Right renal pelvis (tissue), 4 donors: ENCODE measurements around the gene SLC38A8. TPM values are rescaled to one million over a fixed set of nuclear protein-coding genes. Genes with fewer than 3 reads are reported as not detected.

ENCODE experiments used
- DNase-seq, 4 donors: peaks; one replicate each; pipeline ENCODE4 v3.0.0-alpha.2; 2013; ENCODE audit warnings: low read depth in 4 of 4, low spot score in 3 of 4, missing footprints in 1 of 4
- polyA plus RNA-seq, 4 donors: library from polyadenylated mRNA; unstranded; fragments of 120-200 nt; gene quantifications; one replicate each; pipeline ENCODE4 v1.2.1, GENCODE V29; 2013; ENCODE audit not compliant: insufficient read length in 4 of 4

The SLC38A8 gene
- polyA plus RNA-seq, 4 donors, result 0.27 TPM; not detected in 3

GRCh38 chr16:84033251-84034195, 9.1 kb downstream of the SLC38A8 start:
- no peak for DNase-seq

- no peak for DNase-seq
These were observed 10.0 kb downstream of the SLC38A8 start for GRCh38 chr16:84032458-84033178.

DNA sequence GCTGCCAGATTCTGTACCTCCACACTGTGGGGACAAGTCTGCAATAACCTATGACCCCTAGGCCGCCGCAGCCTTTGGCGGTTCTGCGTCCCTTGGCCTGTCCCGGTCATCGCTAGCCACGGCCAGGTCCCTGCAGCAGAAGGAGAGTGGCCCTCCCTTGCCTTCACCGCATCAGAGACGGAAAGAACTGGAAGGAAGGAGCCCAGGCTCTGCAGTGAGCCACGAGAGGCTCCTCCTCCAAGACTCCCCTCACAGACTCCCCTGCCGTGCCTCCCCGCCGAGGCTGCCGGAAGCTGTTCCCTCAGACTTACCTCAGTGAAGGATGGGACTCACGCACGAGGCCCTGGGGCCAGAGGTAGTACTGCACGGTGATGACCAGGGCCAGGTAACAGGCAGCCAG, 11.0 kb downstream of the SLC38A8 start:
- no peak for DNase-seq

- no peak for DNase-seq
These were observed 13.1 kb downstream of the SLC38A8 start for GRCh38 chr16:84029297-84030047.

DNA sequence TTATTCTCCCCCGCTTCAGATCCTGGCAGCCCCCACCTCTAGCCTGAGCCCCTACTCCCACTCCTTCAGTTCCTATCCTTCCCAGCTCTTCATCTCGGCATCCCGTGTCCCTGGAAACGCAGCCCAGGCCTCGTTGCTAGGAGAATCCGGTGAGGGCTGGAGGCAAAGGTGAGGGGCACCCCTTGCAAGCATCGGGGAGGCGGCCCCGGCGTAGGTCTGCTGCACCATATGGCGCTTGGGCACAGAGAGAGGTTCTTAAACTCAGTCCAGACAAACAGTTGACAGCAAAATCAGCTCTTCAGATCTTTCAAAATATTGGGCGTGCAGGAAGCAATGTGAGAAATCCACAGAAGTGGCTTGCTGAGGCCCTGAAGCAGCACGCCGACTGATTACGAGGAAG, 15.0 kb downstream of the SLC38A8 start:
- no peak for DNase-seq

DNA sequence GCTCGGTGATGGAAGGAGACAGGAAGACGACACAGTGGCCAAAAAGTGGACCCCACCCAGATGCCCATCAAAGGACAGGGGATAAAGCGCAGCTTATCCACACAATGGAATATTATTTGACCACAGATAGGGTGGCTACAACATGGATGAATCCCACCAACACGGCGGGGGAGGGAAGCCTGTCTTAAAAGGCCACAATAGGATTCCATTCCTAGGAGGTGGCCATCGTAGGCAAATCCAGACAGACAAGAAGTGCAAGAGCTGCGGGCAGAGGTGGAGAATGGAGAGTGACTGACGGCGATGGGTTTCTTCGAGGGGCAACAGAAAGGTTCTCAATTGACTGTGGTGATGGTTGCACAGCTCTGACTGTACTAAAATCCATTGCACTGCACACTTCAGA, 16.0 kb downstream of the SLC38A8 start:
- DNase-seq, result no peak

GRCh38 chr16:84024854-84025253, 17.7 kb downstream of the SLC38A8 start:
- no peak for DNase-seq

GRCh38 chr16:84022644-84023043, 20.0 kb downstream of the SLC38A8 start:
- no peak for DNase-seq

DNA sequence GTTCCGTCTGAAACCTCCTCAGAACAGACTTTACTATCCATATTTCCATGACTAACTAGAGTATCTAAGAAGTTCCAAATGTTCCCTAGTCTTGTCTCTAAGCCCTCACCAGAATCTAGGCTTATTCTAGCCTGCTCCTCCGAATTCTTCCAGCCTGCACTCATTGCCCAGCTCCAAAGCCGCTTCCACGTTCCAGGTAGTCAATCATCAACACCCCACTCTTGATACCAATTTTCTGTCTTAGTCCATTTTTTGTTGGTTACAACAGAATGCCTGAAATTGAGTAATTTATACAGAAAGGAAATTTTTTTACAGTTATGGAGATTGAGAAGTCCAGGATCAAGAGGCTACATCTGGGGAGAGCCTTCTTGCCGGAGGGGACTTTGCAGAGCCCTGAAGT, 21.1 kb downstream of the SLC38A8 start:
- DNase-seq, result no peak

- DNase-seq, result no peak
These were observed 22.2 kb downstream of the SLC38A8 start for GRCh38 chr16:84020353-84020752.

DNA sequence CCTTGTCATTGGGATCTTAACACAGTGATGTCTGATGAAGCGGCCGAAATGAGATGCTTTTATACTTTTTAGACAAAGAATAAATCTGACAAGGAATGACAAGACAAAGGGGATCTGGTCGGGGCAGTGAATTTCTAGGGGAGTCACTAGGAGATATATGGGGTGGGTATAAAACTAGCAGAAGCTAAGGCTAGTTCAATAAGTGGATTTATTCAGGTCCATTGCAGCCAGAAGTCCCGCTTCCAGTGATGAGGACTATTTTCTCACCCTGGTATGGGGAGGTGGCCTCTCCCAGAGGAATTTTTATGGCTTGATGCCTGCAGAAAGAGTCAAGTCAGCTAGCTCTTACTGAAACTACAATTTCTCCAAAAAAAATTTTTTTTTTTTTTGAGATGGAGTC, 23.9 kb downstream of the SLC38A8 start:
- DNase-seq, result no peak

DNA sequence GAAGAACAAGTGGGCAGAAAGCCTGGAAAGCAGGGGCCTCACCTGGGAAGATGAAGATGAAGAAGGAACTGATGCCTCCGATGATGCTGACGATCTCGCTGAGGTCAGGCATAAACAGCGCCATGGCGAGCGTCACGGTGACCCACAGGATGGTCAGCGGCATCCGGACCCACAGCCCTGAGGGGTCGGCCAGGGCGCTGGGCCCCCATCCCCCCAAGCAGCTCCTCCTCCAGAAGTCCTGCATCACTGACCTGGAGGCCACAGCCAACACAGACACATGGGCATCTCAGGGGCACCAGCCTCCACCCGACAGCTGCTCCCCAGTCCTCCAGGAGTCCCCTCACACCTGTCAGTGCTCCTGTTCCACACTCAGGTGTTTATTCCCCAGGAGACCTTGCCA, 26.1 kb downstream of the SLC38A8 start:
- DNase-seq, result no peak

DNA sequence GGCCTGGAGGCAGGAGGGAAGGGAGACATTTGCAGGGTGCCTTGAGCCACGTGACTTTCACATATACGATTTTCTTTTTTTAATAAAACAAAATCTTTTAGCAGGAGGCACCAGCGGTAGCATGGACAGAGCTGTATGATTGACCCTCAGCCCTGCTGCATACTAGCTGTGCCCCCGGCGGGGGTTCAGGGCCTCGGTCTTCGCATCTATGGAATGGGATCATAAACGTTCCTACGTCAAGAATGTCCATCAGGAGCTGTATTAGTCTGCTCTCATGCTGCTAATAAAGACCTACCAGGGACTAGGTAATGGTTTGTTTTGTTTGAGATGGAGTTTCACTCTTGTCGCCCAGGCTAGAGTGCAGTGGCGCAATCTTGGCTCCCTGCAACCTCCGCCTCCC, 27.2 kb downstream of the SLC38A8 start:
- no peak for DNase-seq

DNA sequence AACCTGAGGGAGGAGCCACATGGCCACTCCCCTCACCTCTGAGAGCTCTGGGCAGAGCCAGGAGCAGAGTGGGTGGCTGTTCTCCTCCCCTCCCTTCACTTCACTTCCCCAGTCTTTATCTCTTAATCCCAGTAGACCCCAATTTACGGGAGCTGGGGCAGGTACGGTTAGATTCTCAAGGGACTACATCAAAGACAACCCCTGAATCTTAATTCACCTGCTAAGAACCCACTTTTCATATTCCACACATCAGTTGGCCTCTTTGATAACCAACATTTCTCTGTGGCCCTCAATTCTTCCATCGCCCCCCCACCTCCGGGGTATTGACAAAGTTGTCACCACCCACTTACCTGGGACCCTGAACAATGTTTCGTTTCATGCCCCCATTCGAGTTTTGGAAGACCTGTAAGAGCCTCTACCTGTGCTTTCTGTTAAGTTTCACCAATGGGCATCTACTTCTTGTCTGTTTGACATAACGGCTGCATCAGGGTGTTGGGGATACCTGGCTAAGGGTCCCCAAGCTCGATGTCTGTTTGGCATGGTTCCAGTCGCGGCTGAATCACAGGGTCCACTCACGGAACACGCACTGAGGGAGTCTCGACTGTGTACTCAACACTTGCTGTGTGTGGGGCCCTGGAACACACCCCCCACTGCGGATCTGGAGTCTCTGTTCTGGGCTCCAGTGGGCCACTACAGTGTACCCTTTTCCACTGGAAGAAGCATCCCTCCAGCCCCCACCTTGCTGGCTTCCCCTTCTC, 27.8 kb downstream of the SLC38A8 start:
- DNase-seq, result no peak

- DNase-seq, result no peak
These were observed 28.6 kb downstream of the SLC38A8 start for GRCh38 chr16:84013787-84014569.

GRCh38 chr16:84009282-84009681, 33.3 kb downstream of the SLC38A8 start:
- DNase-seq, result no peak

GRCh38 chr16:84007965-84008364, 34.6 kb downstream of the SLC38A8 start:
- no peak for DNase-seq

GRCh38 chr16:84007520-84007919, 35.1 kb downstream of the SLC38A8 start:
- DNase-seq, result no peak

DNA sequence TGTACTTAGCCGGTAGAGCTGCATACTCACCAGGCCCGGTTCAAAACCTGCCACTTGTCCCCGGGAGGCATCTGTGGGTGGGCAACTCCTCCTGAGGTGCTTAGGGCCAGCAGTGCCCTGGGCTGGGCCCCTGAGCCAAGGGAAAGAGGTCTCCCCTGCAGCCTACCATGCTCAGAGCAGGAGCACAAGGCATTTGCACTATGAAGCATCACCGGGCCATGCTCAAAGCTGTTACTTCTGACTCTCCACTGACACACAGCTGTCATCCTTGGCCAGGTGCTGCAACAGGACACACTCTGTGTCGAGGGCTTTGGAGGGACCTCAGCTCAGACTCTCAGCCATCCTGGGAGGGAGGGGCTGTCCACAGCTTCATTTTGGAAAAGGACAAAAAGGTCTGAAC, 37.2 kb downstream of the SLC38A8 start:
- no peak for DNase-seq

DNA sequence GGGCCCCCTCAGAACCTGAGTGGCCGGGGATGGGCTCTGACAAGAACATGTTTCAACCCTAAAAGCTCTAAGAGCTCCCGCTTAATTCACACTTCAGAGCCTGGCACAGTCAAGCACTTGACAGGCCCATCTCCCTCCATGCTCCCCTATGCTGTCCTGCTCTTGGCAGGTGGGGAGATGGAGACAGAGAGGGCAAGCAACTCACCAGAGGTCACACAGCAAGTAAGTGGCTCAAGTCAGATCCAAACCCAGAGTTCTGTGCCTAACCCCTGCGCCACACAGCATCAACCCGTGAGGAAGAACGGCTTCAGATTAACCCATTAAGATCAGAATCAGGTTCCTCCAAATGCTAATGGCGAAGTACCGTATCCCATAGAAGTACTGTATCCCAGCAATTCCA, 38.2 kb downstream of the SLC38A8 start:
- no peak for DNase-seq
